HepG2 (cell line): ENCODE data around the gene RTN3.

Experiments
- NR2C2 ChIP-seq: sonication (generic); formaldehyde crosslinking; IDR thresholded peaks from 2 replicates; pipeline ENCODE4 v1.4.0; 2020; ENCODE audit warnings: missing genetic modification reagents, mild to moderate bottlenecking, moderate library complexity, borderline replicate concordance
- POLR2AphosphoS2 ChIP-seq: IDR thresholded peaks from 2 replicates; pipeline ENCODE4 v1.6.1; 2011; ENCODE audit warnings: low read depth, low read length, improper control_type of control experiment
- ZNF589 ChIP-seq: sonication (generic); formaldehyde crosslinking; conservative IDR thresholded peaks from 2 replicates; pipeline ENCODE4 v1.8.0; 2022; ENCODE audit warnings: mild to moderate bottlenecking, moderate library complexity, missing genetic modification reagents

- no peak for TF ChIP-seq ZNF589 (CRISPR knock-in tag)
- no peak for TF ChIP-seq POLR2AphosphoS2
- TF ChIP-seq NR2C2: no peak
Measured at GRCh38 chr11:63802637-63803414, 121.5 kb downstream of the RTN3 start.
